GM18867 (cell line): ENCODE results near the gene SLC7A9.

Source experiments
- ATAC-seq: cut with Tn5 transposase; IDR thresholded peaks from one replicate; pipeline ENCODE4 v1.9.1; 2021; ENCODE audit warnings: mild to moderate bottlenecking, moderate library complexity; ENCODE audit not compliant: unreplicated experiment

Gene SLC7A9

DNA sequence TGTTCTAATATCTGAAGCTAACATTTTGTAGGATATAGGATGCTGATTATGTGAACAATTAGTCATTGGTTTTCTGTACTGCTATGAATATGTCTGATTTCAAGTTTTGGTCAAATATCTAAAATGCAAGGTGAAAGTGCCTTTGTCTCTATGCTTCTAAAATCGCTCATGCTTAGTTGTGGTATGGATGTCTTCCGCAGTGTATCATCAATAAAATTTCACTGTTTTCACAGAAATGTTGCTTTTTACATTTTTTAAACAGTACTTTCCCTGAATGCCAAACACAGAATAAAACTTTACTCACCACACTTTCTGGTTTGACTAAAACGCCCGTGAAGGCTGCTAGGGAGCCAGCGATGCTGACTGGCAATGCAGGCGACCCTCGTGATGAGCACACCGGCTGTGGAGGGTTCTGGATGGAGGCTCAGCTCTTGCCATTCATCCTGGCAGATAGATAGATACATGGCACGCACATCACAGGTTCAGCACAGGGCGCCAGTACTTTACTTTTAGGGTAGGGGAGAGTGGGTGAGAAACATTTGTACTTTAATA is 40.1 kb downstream of the SLC7A9 start:
- ATAC-seq = no peak

- ATAC-seq = no peak
These were observed 40.8 kb downstream of the SLC7A9 start for GRCh38 chr19:32828643-32829344.

DNA sequence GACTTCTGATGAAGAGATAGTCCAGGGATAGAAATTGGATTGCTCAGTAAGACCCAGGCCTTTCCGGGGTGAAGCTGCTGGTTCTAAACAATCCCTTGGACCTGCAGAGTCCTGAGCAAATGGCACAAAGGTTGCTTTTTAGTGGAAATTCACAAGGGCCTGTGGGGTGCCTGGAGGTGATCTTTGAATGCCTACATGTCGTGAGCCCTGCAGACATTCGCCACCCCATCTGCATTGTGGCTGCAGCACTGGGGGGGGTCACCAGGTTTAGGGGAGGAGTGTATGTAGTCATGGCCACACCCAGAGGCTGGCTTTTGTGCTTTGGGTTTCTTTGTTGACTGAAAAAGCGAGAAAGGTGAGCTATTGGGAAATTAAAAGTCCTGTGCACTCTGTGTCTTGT is 41.4 kb downstream of the SLC7A9 start:
- ATAC-seq = no peak

GRCh38 chr19:32824916-32825608 is 44.5 kb downstream of the SLC7A9 start:
- no peak for ATAC-seq

- ATAC-seq = no peak
These were observed 45.3 kb downstream of the SLC7A9 start for GRCh38 chr19:32824191-32824751.

DNA sequence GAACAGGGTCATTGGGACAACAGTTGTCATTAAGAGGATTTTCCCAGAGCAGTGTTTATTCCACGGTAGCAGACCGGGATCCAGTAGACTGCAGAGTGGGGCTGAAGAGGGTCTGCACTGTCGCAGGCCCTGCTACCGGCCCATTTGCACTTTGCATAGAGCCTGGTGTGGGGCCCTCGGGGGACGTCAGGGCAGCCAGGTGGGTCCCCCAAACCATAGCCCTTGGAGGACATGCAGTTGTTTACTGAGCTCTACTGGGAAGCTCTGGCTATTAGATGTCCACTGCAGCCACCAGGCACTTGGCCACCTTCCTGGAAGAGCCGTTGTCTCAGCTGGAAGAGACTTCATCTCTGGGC is 45.8 kb downstream of the SLC7A9 start:
- ATAC-seq = no peak

- no peak for ATAC-seq
These were observed 46.4 kb downstream of the SLC7A9 start for GRCh38 chr19:32822916-32823746.

DNA sequence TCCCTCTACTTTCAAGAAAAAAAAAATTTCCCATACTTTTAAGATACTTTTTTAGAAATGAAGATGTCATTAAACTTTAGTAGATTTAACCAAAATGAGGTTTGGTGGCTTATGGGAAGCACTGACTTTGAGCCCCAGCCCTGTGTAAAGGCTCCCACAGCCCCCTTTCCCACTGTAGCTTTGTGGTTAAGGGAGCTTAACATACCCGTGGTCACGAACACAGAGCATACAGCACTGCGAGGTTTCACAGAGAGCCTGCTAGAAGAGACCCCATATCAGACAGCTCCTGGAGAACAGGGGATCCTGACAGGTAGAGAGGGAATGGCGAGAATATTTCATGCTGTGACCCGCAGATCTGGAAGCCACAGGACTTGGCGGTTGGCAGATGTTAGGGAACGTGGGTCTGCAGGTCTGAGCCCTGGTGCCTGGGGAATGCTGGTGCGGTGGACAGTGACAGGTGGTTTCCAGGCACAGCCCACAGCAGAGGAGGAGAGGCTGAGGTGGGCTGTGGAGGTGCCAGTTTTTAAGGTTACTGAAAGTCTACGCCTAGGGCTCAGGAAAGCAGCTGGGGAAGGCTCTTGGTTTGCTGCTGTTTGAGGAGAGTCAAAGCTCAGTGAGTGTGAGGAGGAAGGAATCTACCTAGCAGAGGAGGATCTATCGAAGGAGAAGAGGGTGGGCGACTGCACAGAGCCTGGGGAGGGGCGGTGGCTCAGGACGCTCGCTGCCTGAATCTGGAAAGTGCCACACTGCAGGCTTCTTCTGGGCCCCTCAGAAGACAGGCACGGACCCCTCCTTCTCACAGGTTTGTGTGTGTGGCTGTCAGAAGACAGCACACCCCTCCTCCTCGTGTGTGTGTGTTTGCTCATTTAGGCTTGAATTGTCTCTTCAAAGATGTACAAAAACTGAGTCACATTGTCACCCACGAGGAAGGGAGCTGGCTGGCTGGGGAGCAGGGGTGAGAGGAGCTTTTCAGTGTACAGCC is 49.9 kb downstream of the SLC7A9 start:
- no peak for ATAC-seq

DNA sequence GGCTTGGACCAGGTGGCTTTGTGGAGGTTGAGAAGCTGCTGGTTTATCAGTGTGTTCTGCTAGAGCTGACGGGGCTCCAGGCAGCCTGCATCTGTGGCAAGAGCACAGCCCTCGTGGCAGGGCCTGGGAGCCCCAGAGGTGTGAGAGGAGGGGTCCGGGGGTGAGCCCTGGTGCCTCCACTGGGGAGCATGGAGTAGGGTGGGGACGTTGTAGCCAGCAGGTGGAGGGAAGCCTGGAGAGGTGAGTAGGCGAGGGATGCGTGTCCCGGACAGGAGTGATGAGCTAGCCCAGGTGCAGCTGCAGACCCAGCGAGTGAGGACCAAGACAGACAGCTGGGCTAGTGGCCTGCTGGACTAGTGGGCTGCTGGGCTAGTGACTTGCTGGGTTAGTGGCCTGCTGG is 51.0 kb downstream of the SLC7A9 start:
- ATAC-seq = no peak

DNA sequence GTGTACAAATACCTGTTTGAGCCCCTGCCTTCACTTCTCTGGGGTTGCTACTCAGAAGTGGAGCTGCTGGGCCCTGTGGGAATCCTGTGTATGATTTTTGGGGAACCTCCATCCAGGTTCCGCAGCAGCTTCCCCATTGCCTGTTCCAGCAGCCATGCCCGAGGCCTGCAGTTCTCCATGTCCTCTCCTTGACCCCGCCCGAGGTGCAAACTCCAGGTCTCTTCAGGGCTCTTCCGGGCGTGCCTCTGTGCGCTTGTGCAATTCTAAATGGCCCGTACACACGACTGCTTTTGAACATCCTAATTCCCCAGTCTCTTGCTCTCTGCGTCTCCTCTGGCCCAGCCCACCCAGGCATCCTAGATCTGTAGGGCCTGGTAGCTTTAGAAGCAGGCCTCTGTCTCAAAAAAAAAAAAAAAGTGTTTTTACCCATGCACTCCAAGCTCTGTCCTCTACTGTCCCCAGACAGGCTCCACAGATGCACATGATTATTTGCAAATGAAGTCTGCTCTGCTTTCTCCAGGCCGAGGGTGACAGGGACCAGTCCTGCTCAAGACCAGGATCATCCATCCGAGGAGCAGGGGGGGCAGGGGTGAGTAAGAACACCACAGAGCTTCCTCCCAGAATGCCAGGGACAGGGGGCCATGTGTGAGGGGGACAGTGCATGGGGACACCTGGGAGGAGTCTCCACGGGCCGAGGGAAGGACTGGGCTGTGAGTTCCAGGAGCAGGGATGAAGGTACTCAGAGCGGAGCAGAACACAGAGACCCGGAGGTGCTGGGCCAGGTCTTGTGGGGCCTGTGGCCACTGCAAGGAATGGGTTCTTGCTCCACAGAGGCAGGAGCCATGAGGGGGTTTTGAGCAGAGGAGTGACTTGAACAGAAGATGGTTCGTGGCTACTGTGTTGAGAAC is 51.7 kb downstream of the SLC7A9 start:
- ATAC-seq = no peak

- ATAC-seq = no peak
These were observed 52.9 kb downstream of the SLC7A9 start for GRCh38 chr19:32816555-32817099.

GRCh38 chr19:32814624-32815023 is 54.9 kb downstream of the SLC7A9 start:
- no peak for ATAC-seq

DNA sequence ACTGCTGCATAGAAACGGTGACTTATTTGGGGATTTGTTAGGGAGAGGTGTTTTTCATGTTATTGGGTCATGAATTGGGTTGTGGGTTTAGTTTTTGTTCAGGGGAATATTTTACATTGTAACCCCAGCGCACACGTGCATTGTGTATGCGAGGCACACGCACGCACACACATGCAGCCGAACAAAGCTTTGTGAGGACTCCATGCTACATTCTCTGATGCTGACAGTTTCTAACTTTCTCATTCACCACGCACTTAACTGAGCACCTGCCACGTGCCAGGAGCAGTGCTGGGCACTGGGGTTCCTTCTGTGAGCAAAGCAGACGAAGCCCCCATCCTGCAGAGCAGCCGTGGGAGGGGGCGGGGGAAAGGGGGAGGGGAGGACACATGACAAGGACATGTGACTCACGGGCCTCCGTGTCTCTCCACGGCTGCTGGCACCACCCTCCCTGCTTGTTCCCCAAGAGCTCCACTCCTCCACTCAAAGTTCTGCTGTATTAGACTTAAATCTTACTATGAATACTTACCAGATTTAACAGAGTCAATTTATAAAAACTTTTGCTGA is 55.6 kb downstream of the SLC7A9 start:
- ATAC-seq = no peak

DNA sequence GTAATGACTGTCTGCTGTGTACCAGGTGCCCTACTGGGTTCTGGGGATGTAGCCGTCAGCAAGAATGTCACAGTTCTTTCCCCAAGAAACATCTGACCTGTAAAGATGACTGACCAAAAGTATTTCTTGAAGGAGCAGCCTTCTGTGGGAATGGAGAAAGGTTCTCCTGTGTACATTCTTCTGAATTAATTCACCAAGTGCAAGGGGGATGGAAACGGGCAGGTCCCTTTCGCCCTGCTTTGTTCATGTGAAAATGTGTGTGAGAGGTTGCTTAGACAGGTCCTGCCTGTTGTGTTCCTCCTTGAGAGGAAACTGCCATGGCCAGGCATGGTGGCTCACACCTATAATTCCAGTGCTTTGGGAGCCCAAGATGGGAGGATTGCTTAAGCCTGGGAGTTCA is 57.0 kb downstream of the SLC7A9 start:
- ATAC-seq = no peak

GRCh38 chr19:32812036-32812435 is 57.5 kb downstream of the SLC7A9 start:
- ATAC-seq = no peak

DNA sequence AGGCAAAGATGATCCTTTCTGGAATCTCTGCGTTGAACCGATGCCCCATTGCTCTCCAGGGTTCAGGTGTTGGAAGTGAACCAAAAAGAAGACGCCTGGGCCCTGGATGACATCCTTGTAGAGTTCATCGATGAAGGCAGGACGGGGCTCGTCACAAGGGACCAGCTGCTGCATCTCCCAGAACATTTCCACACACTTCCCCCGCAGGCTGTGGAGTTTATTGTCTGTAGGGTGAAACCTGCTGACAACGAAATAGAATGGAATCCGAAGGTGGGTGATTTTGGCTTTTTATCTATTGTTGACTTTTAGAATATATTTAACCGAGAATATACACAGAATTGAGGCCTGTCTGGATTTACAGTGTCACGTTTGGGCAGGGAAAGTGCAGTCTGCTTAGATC is 58.4 kb downstream of the SLC7A9 start:
- no peak for ATAC-seq

GRCh38 chr19:32810452-32810851 is 59.1 kb downstream of the SLC7A9 start:
- no peak for ATAC-seq

DNA sequence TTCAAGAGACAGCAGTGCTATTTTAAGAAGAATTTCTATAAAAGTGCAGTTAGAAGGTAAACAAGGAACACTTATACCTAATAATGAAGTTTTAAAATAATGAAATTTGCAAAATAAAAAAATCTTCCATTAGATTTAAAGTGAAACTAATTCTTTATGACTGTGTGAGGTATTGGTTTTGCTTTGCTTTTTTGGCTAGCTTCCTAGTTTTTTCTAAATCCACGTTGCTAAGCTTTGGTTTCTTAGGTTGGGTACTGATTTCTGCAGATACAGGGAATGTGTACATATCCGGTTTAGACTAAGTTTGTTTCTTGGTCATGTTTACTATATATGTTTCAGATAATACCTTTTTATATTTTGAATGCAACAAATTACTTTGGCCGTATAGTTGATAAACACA is 59.8 kb downstream of the SLC7A9 start:
- ATAC-seq = no peak
